ENCODE data around the gene CDH12. TPM values are rescaled to one million over a fixed set of nuclear protein-coding genes. Genes with fewer than 3 reads are reported as not detected.

Gene CDH12
- total RNA-seq, 1 experiment from 2014 or later = not detected

GRCh38 chr5:22631683-22632082 is 221.5 kb downstream of the CDH12 start (continued):
- TF ChIP-seq ZBTB33 (IDR thresholded peaks at IDR 0.05; ENCODE audit: extremely low read depth, insufficient replicate concordance, low read length) (no peak), CEBPB (IDR thresholded peaks at IDR 0.05; ENCODE audit: low read depth) (no peak)

GRCh38 chr5:22627029-22627428 is 226.1 kb downstream of the CDH12 start:
- Histone ChIP-seq H3K9me2 (ENCODE audit: insufficient read depth) (no peaks in the 10 kb centered on the region), H3K4me2 (ENCODE audit: low read length) (no peak overlapping the region), H3K4me3 (replicated peaks in 1 of 2; ENCODE audit: low read depth in 1 of 2, low read length in 2 of 2) (no peak overlapping the region), H3K4me1 (ENCODE audit: control insufficient read depth in 1 of 2, insufficient read depth in 2 of 2, low read length in 2 of 2) (no peaks in the 10 kb centered on the region), H3K9me3 (ENCODE audit: control insufficient read depth in 1 of 2, insufficient read depth in 1 of 2, low read depth in 1 of 2, low read length in 2 of 2) (peaks cover 4 to 29% of the 10 kb centered on the region in 2 experiments; a peak in 2 of 4 replicates), H3K27ac (ENCODE audit: low read depth, low read length) (no peak overlapping the region), H4K20me1 (ENCODE audit: insufficient read depth) (no peaks in the 10 kb centered on the region), H3K79me2 (ENCODE audit: insufficient read depth, low read length) (no peaks in the 10 kb centered on the region), H3K27me3 (ENCODE audit: insufficient read depth, low read length) (no peaks in the 10 kb centered on the region), H3K36me3 (ENCODE audit: control insufficient read depth in 1 of 2, insufficient read depth in 2 of 2, low read length in 2 of 2) (no peaks in the 10 kb centered on the region), H2AFZ (ENCODE audit: low read depth, low read length, poor library complexity, severe bottlenecking) (no peak overlapping the region), H3K9ac (ENCODE audit: low read length) (no peak overlapping the region)
- no TSS peak for BruUV-seq (replicated peaks)
- ChIA-PET CTCF (no interaction called here), POLR2A (no interaction called here), RAD21 (ENCODE audit: low non-redundant PET in 1 of 2, low total read pairs in 2 of 2, uncharacterized antibody in 2 of 2, unreplicated experiment in 2 of 2) (no interaction called here)
- intact Hi-C loops (cut with micrococcal nuclease) = no loop called here
- DNase-seq (ENCODE audit: low read depth, low spot score) (no peak), ATAC-seq (no peak)
- TF ChIP-seq CEBPB (IDR thresholded peaks at IDR 0.05; ENCODE audit: low read depth) (no peak), TCF7L2 (IDR thresholded peaks at IDR 0.05; ENCODE audit: borderline replicate concordance, extremely low read depth, insufficient read depth, insufficient read length) (no peak), SIN3A (IDR thresholded peaks at IDR 0.05; ENCODE audit: low read depth) (no peak), ZFX (IDR thresholded peaks at IDR 0.05) (no peak), ELF1 (IDR thresholded peaks at IDR 0.05; ENCODE audit: borderline replicate concordance, low read depth) (no peak), CBX3 (IDR thresholded peaks at IDR 0.05; ENCODE audit: low read depth) (no peak), ZNF274 (IDR thresholded peaks at IDR 0.05; ENCODE audit: low read depth, low read length) (no peak), ZBTB33 (IDR thresholded peaks at IDR 0.05; ENCODE audit: extremely low read depth, insufficient replicate concordance, low read length) (no peak), POLR2AphosphoS5 (IDR thresholded peaks at IDR 0.05; ENCODE audit: low read depth, low read length) (no peak), FOSL1 (IDR thresholded peaks at IDR 0.05; ENCODE audit: low read depth) (no peak)
